ENCODE results near the gene SPTB.

Gene SPTB

GRCh38 chr14:64784006-64784405 lies 95.7 kb downstream of the SPTB start:
- TF ChIP-seq CTCF (conservative IDR thresholded peaks at IDR 0.05; ENCODE audit: low read depth) = no peak
- ChIA-PET CTCF (interaction anchor here (0.8 to 1.9 kb wide), 2 partner anchors 39 to 85 kb away, joined by 3 to 8 read pairs; no protein-coding TSS in a partner anchor), POLR2A (ENCODE audit: low non-redundant PET) (no interaction called here)
- no peak for DNase-seq (ENCODE audit: low spot score)
- no peak overlapping the region for H3K27ac ChIP-seq

GRCh38 chr14:64782196-64782595 lies 97.5 kb downstream of the SPTB start:
- POLR2A ChIA-PET (ENCODE audit: low non-redundant PET) = no interaction called here
- no peak for DNase-seq (ENCODE audit: low spot score)
- CTCF ChIA-PET = interaction anchor here (0.7 to 1.0 kb wide), 3 partner anchors 10 to 128 kb away, joined by 3 read pairs; no protein-coding TSS in a partner anchor
- TF ChIP-seq CTCF (conservative IDR thresholded peaks at IDR 0.05; ENCODE audit: low read depth) = no peak
- no peak overlapping the region for H3K27ac ChIP-seq

GRCh38 chr14:64779472-64779871 lies 100.2 kb downstream of the SPTB start:
- DNase-seq (ENCODE audit: low spot score) = no peak
- no peak overlapping the region for H3K27ac ChIP-seq
- CTCF ChIA-PET = interaction anchor here (2.6 kb wide), 1 partner anchor 14 kb away, joined by 8 read pairs; no protein-coding TSS in a partner anchor
- POLR2A ChIA-PET (ENCODE audit: low non-redundant PET) = no interaction called here
- no peak for TF ChIP-seq CTCF (conservative IDR thresholded peaks at IDR 0.05; ENCODE audit: low read depth)

- no peak overlapping the region for H3K27ac ChIP-seq
- POLR2A ChIA-PET (ENCODE audit: low non-redundant PET) = no interaction called here
- CTCF ChIA-PET = interaction anchor here (0.6 to 2.6 kb wide), 3 partner anchors 13 to 22 kb away, joined by 4 to 8 read pairs (median 4); no protein-coding TSS in a partner anchor
- no peak for DNase-seq (ENCODE audit: low spot score)
- no peak for TF ChIP-seq CTCF (conservative IDR thresholded peaks at IDR 0.05; ENCODE audit: low read depth)
Observed at GRCh38 chr14:64778104-64778754, 101.5 kb downstream of the SPTB start.

- no peak for DNase-seq (ENCODE audit: low spot score)
- no peak overlapping the region for H3K27ac ChIP-seq
- ChIA-PET POLR2A (ENCODE audit: low non-redundant PET) (no interaction called here), CTCF (interaction anchor here (1.1 to 2.6 kb wide), 2 partner anchors 12 to 22 kb away, joined by 4 to 8 read pairs; no protein-coding TSS in a partner anchor)
- TF ChIP-seq CTCF (conservative IDR thresholded peaks at IDR 0.05; ENCODE audit: low read depth) = no peak
Observed at GRCh38 chr14:64777461-64777860, 102.2 kb downstream of the SPTB start.

GRCh38 chr14:64775081-64775777 lies 104.5 kb downstream of the SPTB start:
- TF ChIP-seq CTCF (conservative IDR thresholded peaks at IDR 0.05; ENCODE audit: low read depth) = no peak
- no peak for DNase-seq (ENCODE audit: low spot score)
- ChIA-PET POLR2A (ENCODE audit: low non-redundant PET) (no interaction called here), CTCF (interaction anchor here (0.6 kb wide), 1 partner anchor 8 kb away, joined by 3 read pairs; no protein-coding TSS in a partner anchor)
- no peak overlapping the region for H3K27ac ChIP-seq
